Activated CD8-positive, alpha-beta T cell treated with anti-CD3 and anti-CD28 coated beads for 36 hours (primary cell): Measurements from ENCODE around the gene GRAMD1A. TPM values are rescaled to one million over a fixed set of nuclear protein-coding genes. Genes with fewer than 3 reads are reported as not detected.

Experiments used
- ATAC-seq: fragments of 200-7000 bp; cut with Tn5 transposase; one replicate; pipeline ENCODE4 v1.10.0; 2021; ENCODE audit warnings: mild to moderate bottlenecking, moderate library complexity
- CTCF ChIA-PET: fragments of 350-600 bp; sonication (Branson Sonifier 250); formaldehyde crosslinking; loops from one replicate; lab custom pipeline; 2021; ENCODE audit warnings: antibody characterized with exemption; lab: Charles Lee
- POLR2A ChIA-PET: fragments of 350-600 bp; sonication (Branson Sonifier 250); formaldehyde crosslinking; loops from one replicate; lab custom pipeline; 2021; ENCODE audit warnings: antibody characterized with exemption; lab: Charles Lee
- DNase-seq: peaks from one replicate; pipeline ENCODE4 v3.0.0-alpha.2; 2020
- H3K27ac Mint-ChIP-seq: one replicate; pipeline ENCODE4 v1.8.0; 2021; ENCODE audit warnings: mild to moderate bottlenecking, mixed read lengths
- H3K27me3 Mint-ChIP-seq: one replicate; pipeline ENCODE4 v1.8.0; 2021; ENCODE audit warnings: mixed read lengths
- H3K36me3 Mint-ChIP-seq: one replicate; pipeline ENCODE4 v1.8.0; 2021; ENCODE audit warnings: low read depth, mixed read lengths
- H3K4me1 Mint-ChIP-seq: one replicate; pipeline ENCODE4 v1.8.0; 2021; ENCODE audit warnings: low read depth, mixed read lengths
- H3K4me3 Mint-ChIP-seq: one replicate; pipeline ENCODE4 v1.8.0; 2021; ENCODE audit warnings: mild to moderate bottlenecking, moderate library complexity, mixed read lengths
- H3K9me3 Mint-ChIP-seq: one replicate; pipeline ENCODE4 v1.8.0; 2021; ENCODE audit warnings: mixed read lengths
- CTCF ChIP-seq: fragments of 200-600 bp; IDR thresholded peaks from one replicate; pipeline ENCODE4 v1.8.0; 2022; ENCODE audit warnings: antibody characterized with exemption, mild to moderate bottlenecking
- intact Hi-C: fragments of 100-400 bp; cut with micrococcal nuclease; formaldehyde crosslinking; loops from one replicate; pipeline ENCODE4 v1.10.0; 2022
- total RNA-seq, 2 experiments: library from RNA; stranded (reverse); gene quantifications; one replicate each; pipeline ENCODE4 v1.2.3, GENCODE V29; 2021

The GRAMD1A gene
- total RNA-seq, 2 experiments from 2014 or later, result 128 to 134 TPM

- Mint-ChIP-seq H3K4me3 (no peak overlapping the region), H3K9me3 (no peaks in the 10 kb centered on the region), H3K27me3 (no peaks in the 10 kb centered on the region), H3K27ac (no peak overlapping the region), H3K4me1 (peaks cover 49% of the 10 kb centered on the region), H3K36me3 (peaks cover 67% of the 10 kb centered on the region)
- DNase-seq (no peak), ATAC-seq (no peak)
- ChIA-PET CTCF (interaction anchor here (1.5 to 4.6 kb wide), 2 partner anchors 39 to 51 kb away, joined by 4 to 41 read pairs; partner anchors contain the start of gene ZNF792), POLR2A (interaction anchor here (1.8 to 3.8 kb wide), 4 partner anchors 10 to 43 kb away, joined by 4 to 25 read pairs (median 12); partner anchors contain the start of gene GRAMD1A)
- intact Hi-C loops, result no loop called here
- no peak for TF ChIP-seq CTCF
Measured at GRCh38 chr19:35015270-35015953, 15.3 kb downstream of the GRAMD1A start.

- no peak for TF ChIP-seq CTCF
- Mint-ChIP-seq H3K27ac (no peak overlapping the region), H3K4me1 (peaks cover 45% of the 10 kb centered on the region), H3K27me3 (no peaks in the 10 kb centered on the region), H3K4me3 (no peak overlapping the region), H3K9me3 (no peaks in the 10 kb centered on the region), H3K36me3 (peaks cover 69% of the 10 kb centered on the region)
- CTCF ChIA-PET, result no interaction called here
- no peak for DNase-seq
- POLR2A ChIA-PET, result interaction anchor here (0.9 to 1.2 kb wide), 2 partner anchors 44 to 52 kb away, joined by 3 to 4 read pairs; no protein-coding TSS in a partner anchor
- no peak for ATAC-seq
- intact Hi-C loops, result no loop called here
Measured at GRCh38 chr19:35015954-35016351, 15.8 kb downstream of the GRAMD1A start.

GRCh38 chr19:35017507-35017906, 17.4 kb downstream of the GRAMD1A start:
- H3K27me3 Mint-ChIP-seq, result no peaks in the 10 kb centered on the region
- no peak for TF ChIP-seq CTCF
- no peaks in the 10 kb centered on the region for H3K9me3 Mint-ChIP-seq
- H3K4me3 Mint-ChIP-seq, result no peak overlapping the region
- ChIA-PET POLR2A (no interaction called here), CTCF (interaction anchor here (0.8 to 1.0 kb wide), 2 partner anchors 27 to 45 kb away, joined by 3 to 6 read pairs; no protein-coding TSS in a partner anchor)
- intact Hi-C loops, result no loop called here
- DNase-seq (no peak), ATAC-seq (no peak)
- peaks cover 30% of the 10 kb centered on the region for H3K4me1 Mint-ChIP-seq
- peak overlapping the region; percentile 67 for H3K27ac Mint-ChIP-seq
- peaks cover 65% of the 10 kb centered on the region for H3K36me3 Mint-ChIP-seq

GRCh38 chr19:35018379-35018778, 18.3 kb downstream of the GRAMD1A start:
- H3K9me3 Mint-ChIP-seq, result no peaks in the 10 kb centered on the region
- POLR2A ChIA-PET, result interaction anchor here (0.9 to 2.0 kb wide), 2 partner anchors 17 to 20 kb away, joined by 3 to 7 read pairs; no protein-coding TSS in a partner anchor
- H3K4me1 Mint-ChIP-seq, result peaks cover 22% of the 10 kb centered on the region
- no peak overlapping the region for H3K4me3 Mint-ChIP-seq
- H3K36me3 Mint-ChIP-seq, result peaks cover 61% of the 10 kb centered on the region
- no peaks in the 10 kb centered on the region for H3K27me3 Mint-ChIP-seq
- intact Hi-C loops, result no loop called here
- CTCF ChIA-PET, result interaction anchor here (0.8 kb wide), 1 partner anchor 46 kb away, joined by 3 read pairs; no protein-coding TSS in a partner anchor
- no peak overlapping the region for H3K27ac Mint-ChIP-seq
- ATAC-seq, result no peak
- TF ChIP-seq CTCF, result no peak
- DNase-seq, result no peak

GRCh38 chr19:35019144-35019543, 19.0 kb downstream of the GRAMD1A start:
- intact Hi-C loops, result no loop called here
- H3K27me3 Mint-ChIP-seq, result no peaks in the 10 kb centered on the region
- no peak for TF ChIP-seq CTCF
- H3K9me3 Mint-ChIP-seq, result no peaks in the 10 kb centered on the region
- H3K4me1 Mint-ChIP-seq, result peaks cover 14% of the 10 kb centered on the region
- ATAC-seq, result no peak
- no peak overlapping the region for H3K27ac Mint-ChIP-seq
- no peak overlapping the region for H3K4me3 Mint-ChIP-seq
- H3K36me3 Mint-ChIP-seq, result peaks cover 60% of the 10 kb centered on the region
- POLR2A ChIA-PET, result interaction anchor here (0.9 to 2.0 kb wide), 3 partner anchors 9 to 20 kb away, joined by 3 to 7 read pairs (median 4); no protein-coding TSS in a partner anchor
- no peak for DNase-seq
- CTCF ChIA-PET, result no interaction called here
